SK-N-MC (cell line): ENCODE measurements around the gene SLC37A1.

Experiments used
- EZH2 ChIP-seq: fragments of 200-600 bp; sonication (generic); IDR thresholded peaks from one replicate; pipeline ENCODE4 v1.6.1; 2017; ENCODE audit warnings: antibody characterized with exemption
- POLR2AphosphoS5 ChIP-seq: IDR thresholded peaks from 2 replicates; pipeline ENCODE4 v1.6.1; 2012; ENCODE audit warnings: mild to moderate bottlenecking, low read depth, low read length, borderline replicate concordance

DNA sequence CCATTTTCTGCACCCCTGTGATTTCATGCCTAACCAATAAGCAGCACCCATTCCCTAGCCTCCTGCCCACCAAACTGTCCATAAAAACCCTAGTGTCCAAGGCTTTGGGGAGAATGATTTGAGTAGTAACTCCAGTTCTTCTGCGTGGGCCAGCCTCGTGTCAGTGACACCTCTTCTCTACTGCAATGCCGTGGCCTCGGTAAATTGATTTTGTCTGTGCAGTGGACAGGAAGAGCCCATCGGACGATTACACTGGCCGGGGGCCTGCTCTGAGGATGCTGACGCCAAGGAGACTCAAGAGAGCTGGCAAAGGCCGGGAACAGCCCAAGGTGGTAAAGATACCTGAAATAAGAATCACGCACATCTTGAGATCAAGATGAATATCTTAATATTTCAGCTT is 47.0 kb upstream of the SLC37A1 start:
- TF ChIP-seq EZH2 (no peak), POLR2AphosphoS5 (no peak)
